CD4-positive, alpha-beta T cell treated with Interleukin-17A for 4 hours (primary cell): Measurements from ENCODE around the gene IDH1.
"Not testable (repeated sequence)": the region's sequence is repeated elsewhere in the genome, so short reads cannot be mapped to it uniquely, and the experiment has no call there.

Experiments used
- DNase-seq: peaks from one replicate; pipeline ENCODE4 v3.0.0-alpha.2; 2020; ENCODE audit warnings: mixed read lengths

The IDH1 gene

GRCh38 chr2:208254871-208255556 lies at the start of gene IDH1:
Gene IDH1, minus strand, starts transcription at chr2:208255071. Its CDS starts 3,520 bp downstream, at chr2:208251551.
- DNase-seq, result peak; percentile 99

GRCh38 chr2:208304157-208304556 lies 49.3 kb upstream of the IDH1 start:
- no peak for DNase-seq

- no peak for DNase-seq
Measured at GRCh38 chr2:208300847-208301618, 46.2 kb upstream of the IDH1 start.

GRCh38 chr2:208297961-208298360 lies 43.1 kb upstream of the IDH1 start:
- no peak for DNase-seq

GRCh38 chr2:208296610-208297009 lies 41.7 kb upstream of the IDH1 start:
- no peak for DNase-seq

- no peak for DNase-seq
Measured at GRCh38 chr2:208295834-208296233, 41.0 kb upstream of the IDH1 start.

- no peak for DNase-seq
Measured at GRCh38 chr2:208294482-208295024, 39.7 kb upstream of the IDH1 start.

- no peak for DNase-seq
Measured at GRCh38 chr2:208285853-208286252, 31.0 kb upstream of the IDH1 start.

GRCh38 chr2:208280933-208281332 lies 26.1 kb upstream of the IDH1 start:
- no peak for DNase-seq

GRCh38 chr2:208280234-208280633 lies 25.4 kb upstream of the IDH1 start:
- no peak for DNase-seq

GRCh38 chr2:208279236-208279635 lies 24.4 kb upstream of the IDH1 start:
- no peak for DNase-seq

GRCh38 chr2:208278549-208278948 lies 23.7 kb upstream of the IDH1 start:
- no peak for DNase-seq

- no peak for DNase-seq
Measured at GRCh38 chr2:208274748-208275147, 19.9 kb upstream of the IDH1 start.

GRCh38 chr2:208269091-208269490 lies 14.2 kb upstream of the IDH1 start:
- no peak for DNase-seq

GRCh38 chr2:208268156-208268952 lies 13.5 kb upstream of the IDH1 start:
- no peak for DNase-seq

- not testable (repeated sequence) for DNase-seq
Measured at GRCh38 chr2:208267526-208267925, 12.7 kb upstream of the IDH1 start.

GRCh38 chr2:208266936-208267335 lies 12.1 kb upstream of the IDH1 start:
- DNase-seq, result no peak

- DNase-seq, result no peak
Measured at GRCh38 chr2:208266553-208266893, 11.7 kb upstream of the IDH1 start.

- DNase-seq, result peak; percentile 91
Measured at GRCh38 chr2:208265801-208266552, 11.1 kb upstream of the IDH1 start, which contains the start of gene PIKFYVE. Gene PIKFYVE, plus strand, starts transcription at chr2:208266255. Its CDS starts 5,265 bp downstream, at chr2:208271520.

GRCh38 chr2:208265371-208265800 lies 10.5 kb upstream of the IDH1 start:
- DNase-seq, result peak; percentile 57

GRCh38 chr2:208256849-208257813 lies 2.3 kb upstream of the IDH1 start:
- DNase-seq, result not testable (repeated sequence)
